UCSD-AML1 (cell line): ENCODE results near the gene DNAJC24.
A peak's percentile ranks its signal among the peaks of the same experiment; 100 is the strongest.
"Not testable (repeated sequence)": the region's sequence is repeated elsewhere in the genome, so short reads cannot be mapped to it uniquely, and the experiment has no call there.

ENCODE experiments used
- DNase-seq: peaks from one replicate; lab custom pipeline; 2025; ENCODE audit not compliant: unreplicated experiment; lab: John Stamatoyannopoulos, UW

DNAJC24 gene

GRCh38 chr11:31369348-31370329 is at the start of gene DNAJC24, which contains the start of gene DCDC1:
TSS of gene DNAJC24 (plus strand) at chr11:31369860. CDS start at chr11:31370749, 889 bp downstream.
TSS of gene DCDC1 (minus strand) at chr11:31369739. CDS start at chr11:31328280, 41,459 bp downstream.
- DNase-seq = peak; percentile 95

GRCh38 chr11:31321494-31321893 is 48.2 kb upstream of the DNAJC24 start:
- DNase-seq = not testable (repeated sequence)

- no peak for DNase-seq
These were observed 46.5 kb upstream of the DNAJC24 start for GRCh38 chr11:31323145-31323544.

GRCh38 chr11:31325160-31325559 is 44.5 kb upstream of the DNAJC24 start:
- DNase-seq = no peak

- no peak for DNase-seq
These were observed 43.1 kb upstream of the DNAJC24 start for GRCh38 chr11:31326470-31327148.

- no peak for DNase-seq
These were observed 42.2 kb upstream of the DNAJC24 start for GRCh38 chr11:31327417-31327816.

- DNase-seq = no peak
These were observed 41.0 kb upstream of the DNAJC24 start for GRCh38 chr11:31328697-31329096.

GRCh38 chr11:31337806-31338205 is 31.9 kb upstream of the DNAJC24 start:
- DNase-seq = peak; percentile 25

GRCh38 chr11:31340903-31341572 is 28.6 kb upstream of the DNAJC24 start:
- peak; percentile 9 for DNase-seq

- no peak for DNase-seq
These were observed 18.5 kb upstream of the DNAJC24 start for GRCh38 chr11:31351168-31351567.

GRCh38 chr11:31355131-31355530 is 14.5 kb upstream of the DNAJC24 start:
- no peak for DNase-seq

GRCh38 chr11:31355817-31356216 is 13.8 kb upstream of the DNAJC24 start:
- no peak for DNase-seq

- DNase-seq = no peak
These were observed 7.9 kb upstream of the DNAJC24 start for GRCh38 chr11:31361743-31362142.

- no peak for DNase-seq
These were observed 2.9 kb upstream of the DNAJC24 start for GRCh38 chr11:31366795-31367194.

- DNase-seq = no peak
These were observed 6.2 kb downstream of the DNAJC24 start for GRCh38 chr11:31375879-31376278.

- no peak for DNase-seq
These were observed 13.5 kb downstream of the DNAJC24 start for GRCh38 chr11:31383116-31383515.

- no peak for DNase-seq
These were observed 17.7 kb downstream of the DNAJC24 start for GRCh38 chr11:31387379-31387778.

- no peak for DNase-seq
These were observed 27.7 kb downstream of the DNAJC24 start for GRCh38 chr11:31397239-31397834.

GRCh38 chr11:31404614-31405013 is 35.0 kb downstream of the DNAJC24 start:
- DNase-seq = no peak

GRCh38 chr11:31408201-31408600 is 38.5 kb downstream of the DNAJC24 start:
- no peak for DNase-seq

- no peak for DNase-seq
These were observed 43.3 kb downstream of the DNAJC24 start for GRCh38 chr11:31412946-31413345.
